ENCODE measurements around the gene ITGA1. TPM values are rescaled to one million over a fixed set of nuclear protein-coding genes. Genes with fewer than 3 reads are reported as not detected.

ITGA1 gene
- total and polyA plus RNA-seq, 2 of the 8 experiments (the other 6 are each of a cell fraction or from before 2014, with no cell fraction given) = 2.3 to 9.0 TPM

GRCh38 chr5:52995095-52995494 lies 207.4 kb downstream of the ITGA1 start (continued):
- TF ChIP-seq CHD7 (IDR thresholded peaks at IDR 0.05; ENCODE audit: insufficient replicate concordance, low read length) = no peak
- TF ChIP-seq CTCF (IDR thresholded peaks at IDR 0.05; ENCODE audit: control extremely low read depth in 1 of 3, insufficient read depth in 1 of 3, low read depth in 1 of 3, low read length in 3 of 3) = no peak
- TF ChIP-seq USF2 (IDR thresholded peaks at IDR 0.05; ENCODE audit: low read length) = no peak
- TF ChIP-seq CBX8 (IDR thresholded peaks at IDR 0.05; ENCODE audit: borderline replicate concordance, low read depth, low read length) = no peak
- TF ChIP-seq TCF12 (IDR thresholded peaks at IDR 0.05; ENCODE audit: low read depth, low read length) = no peak
- TF ChIP-seq BRCA1 (IDR thresholded peaks at IDR 0.05; ENCODE audit: low read depth, low read length) = no peak
- TF ChIP-seq RBBP5 (IDR thresholded peaks at IDR 0.05; ENCODE audit: borderline replicate concordance, low read depth, low read length) = no peak
- no peak for TF ChIP-seq SIX5 (IDR thresholded peaks at IDR 0.05; ENCODE audit: low read depth, low read length)
